Amygdala (tissue), 56 donors: ENCODE results near the gene HOXB8.
A peak's percentile ranks its signal among the peaks of the same experiment; 100 is the strongest.

ENCODE experiments used
- DNase-seq, 56 donors: peaks; one replicate each; lab custom pipeline; 2025; lab: John Stamatoyannopoulos, UW

HOXB8 gene

DNA sequence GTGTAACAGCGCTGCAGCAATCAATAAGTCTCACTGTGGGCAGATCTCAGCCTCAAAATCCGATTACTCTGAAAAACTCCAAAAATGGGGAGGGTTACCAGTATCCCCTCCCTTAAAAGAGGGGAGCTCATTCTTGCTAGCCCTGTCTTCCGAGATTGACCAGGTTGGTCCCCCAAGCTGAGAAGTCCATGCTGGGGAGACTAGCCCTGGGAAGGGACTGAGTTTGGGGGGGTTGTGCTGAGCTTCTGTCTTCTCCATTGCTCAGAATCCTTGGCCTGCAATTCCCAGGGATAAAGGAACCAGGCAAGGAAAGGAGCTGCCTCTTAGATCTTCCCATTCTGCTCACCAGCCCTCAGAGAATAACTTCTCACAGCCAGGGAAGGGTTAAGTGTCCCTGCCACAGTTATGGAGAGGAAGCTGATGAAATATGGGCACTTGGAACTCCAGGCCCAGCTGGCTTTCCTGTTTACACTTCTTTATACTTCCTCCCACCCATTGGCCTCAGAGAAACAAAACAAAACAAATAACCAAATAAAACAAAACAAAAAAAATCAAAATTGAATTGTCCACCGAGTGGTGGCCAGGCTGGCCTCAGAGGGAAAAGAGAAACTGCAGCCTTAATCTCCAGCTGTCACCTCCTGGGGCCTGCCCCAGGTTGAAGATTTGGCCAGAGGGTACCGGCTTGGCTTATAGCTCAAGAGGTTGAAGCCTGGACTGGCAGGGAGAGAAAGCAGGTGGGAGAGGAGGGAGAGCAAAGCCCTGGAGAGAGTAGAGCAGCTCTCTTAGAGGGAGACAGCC is 27.6 kb downstream of the HOXB8 start:
- no peak for DNase-seq

DNA sequence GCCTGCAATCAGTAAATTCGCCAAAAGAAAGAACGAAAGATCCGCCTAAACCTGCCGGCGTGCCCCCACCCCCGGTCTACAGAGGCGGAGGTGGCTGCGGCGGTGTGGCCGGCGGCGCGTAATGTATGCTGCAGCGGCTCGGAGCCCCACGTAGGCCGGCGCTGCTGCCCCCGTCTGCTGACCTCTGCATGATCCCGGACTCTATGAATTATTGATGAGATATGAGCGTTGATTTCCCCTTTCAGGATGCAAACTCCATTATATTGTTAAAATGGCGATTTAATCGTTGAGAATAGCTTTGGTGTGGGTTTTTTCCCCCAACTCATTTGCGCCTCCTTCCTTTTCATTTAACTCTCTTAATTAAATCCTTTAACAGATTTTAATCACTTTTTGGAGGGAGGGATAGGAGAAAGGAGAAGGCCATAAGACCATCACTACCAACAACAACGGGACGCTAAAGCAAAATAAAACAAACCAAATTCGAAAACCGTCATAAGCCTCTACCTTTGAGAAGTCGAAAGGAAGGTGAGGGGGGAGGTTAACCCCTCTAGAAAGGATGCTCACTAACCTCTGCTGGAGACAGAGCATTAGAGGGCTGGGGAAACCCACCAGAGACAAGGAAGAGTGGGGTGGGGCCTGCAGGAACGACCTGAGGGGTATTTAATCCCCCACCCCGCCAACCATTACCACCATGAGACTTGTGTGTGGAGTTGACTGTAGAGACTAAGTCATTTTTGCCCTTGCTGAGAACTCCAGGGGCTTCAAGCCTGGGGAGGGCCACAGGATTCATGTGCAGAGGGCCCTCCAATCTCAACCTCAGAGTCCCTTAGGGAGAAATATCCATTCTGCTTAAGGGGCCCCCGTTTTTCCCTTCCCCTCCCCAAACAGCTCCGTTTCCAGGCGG is 28.5 kb downstream of the HOXB8 start:
- no peak for DNase-seq

DNA sequence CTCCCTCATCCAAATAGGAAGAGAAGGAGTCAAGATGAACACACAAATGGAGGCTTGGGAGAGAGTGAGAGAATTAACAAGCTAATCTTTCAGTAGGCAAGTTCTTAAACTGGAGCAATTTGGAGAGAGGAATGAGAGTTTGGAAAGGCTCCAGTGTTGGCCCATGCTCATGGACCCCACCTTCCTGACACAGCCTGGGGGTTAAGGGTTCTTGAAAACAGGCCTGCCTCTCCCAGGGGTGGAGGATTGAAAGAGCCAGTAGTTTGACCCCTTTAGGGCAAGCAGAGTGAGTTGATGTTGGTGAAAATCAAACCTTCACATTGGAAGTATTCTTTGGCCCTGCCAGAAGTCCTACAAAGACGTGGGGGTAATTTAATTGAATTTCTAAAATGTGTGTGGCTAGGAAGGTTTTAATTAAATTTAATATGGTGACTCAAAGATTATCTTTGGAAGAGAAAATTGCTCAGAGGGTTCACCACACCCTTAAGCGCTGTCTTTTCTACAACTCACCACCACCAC is 30.8 kb downstream of the HOXB8 start:
- no peak for DNase-seq

DNA sequence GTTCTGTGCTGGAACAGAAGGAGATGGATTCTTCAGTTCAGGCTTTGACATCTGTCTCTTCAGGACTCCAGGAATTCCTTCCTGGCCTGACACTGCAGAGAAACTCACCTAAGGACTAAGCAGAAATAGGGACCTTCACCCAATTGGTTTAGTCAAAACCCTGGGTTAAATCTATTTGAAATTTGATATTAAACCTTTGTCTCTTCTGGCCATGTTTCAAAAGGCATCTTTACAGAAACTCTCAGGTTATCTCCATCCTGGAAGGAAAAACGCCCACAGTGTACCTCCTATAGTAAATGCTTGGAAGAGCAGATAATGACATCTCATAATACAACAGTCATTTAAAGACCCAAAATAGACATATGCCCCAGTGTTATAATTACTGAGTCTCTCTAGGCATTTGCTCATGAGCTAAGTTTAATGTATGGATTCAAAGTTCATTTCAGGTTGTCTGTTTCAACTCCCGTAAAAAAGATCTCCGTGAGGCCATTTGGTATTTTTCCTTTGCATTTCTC is 31.3 kb downstream of the HOXB8 start:
- no peak for DNase-seq

DNA sequence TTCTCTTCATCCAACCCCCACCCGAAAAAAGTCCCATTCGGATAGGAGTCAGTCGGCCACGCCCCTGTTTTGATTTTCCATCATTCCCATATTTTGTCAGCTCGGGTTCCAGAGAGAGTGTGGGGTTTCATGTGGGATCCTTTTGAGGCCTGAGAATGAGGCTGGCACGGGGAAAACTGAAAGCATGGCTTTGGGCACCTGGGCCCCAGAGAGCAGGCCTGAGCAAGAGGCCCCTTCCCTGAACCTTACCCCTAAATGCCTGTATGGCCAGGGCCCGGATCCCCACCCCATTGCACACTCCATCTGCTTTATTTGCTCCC is 32.4 kb downstream of the HOXB8 start:
- DNase-seq = no peak

DNA sequence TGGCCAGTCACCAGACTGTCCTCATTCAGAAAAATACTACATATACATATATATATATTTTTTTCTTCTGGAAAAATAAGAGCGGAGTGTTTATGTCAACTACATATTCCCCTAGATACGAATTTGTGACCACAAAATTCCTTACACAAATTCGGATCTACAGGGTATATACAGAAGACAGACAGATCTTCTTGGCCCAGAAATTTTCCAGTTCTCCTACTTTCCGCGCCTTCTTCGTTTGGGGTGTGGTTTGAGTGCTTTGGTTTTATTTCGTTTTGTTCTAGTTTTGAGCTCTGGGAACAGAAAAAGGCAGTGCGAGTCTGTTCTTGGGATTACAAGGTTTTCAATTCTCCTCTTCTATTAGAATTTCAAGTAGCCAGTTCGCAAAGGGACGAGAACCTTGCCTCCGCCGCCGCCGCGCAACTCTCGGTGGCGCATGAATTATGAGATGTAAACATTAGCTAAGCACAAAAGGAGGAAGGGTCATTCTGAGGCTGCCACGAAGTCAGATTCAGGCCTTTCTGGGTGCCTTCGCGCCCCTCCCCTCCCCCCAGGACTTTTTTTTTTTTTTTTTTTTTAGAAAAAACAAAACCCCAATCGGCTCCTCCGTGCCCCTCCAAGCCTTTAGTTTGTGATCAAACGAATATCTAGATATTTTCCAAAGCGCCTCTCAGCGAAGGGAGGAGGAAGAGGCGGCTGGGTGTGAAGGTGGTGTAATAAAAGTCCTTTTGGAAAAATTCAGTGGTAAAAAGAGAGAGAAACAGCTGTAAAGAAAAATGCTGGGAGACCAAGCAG is 35.1 kb downstream of the HOXB8 start:
- DNase-seq = no peak

DNA sequence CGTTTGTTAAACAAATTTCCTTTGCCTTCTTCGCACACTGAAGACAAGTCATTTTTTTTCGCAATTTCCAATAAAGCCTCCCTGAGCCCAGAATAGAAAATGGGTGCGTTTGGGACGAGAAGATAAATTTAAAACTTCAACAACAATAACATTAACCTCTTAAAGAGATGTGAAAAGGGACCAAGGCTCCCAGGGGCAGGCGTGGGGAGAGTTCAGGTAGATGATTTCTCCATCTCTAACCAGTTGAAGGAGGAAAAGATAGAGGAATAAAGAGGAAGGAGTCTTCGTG is 35.7 kb downstream of the HOXB8 start:
- no peak for DNase-seq

DNA sequence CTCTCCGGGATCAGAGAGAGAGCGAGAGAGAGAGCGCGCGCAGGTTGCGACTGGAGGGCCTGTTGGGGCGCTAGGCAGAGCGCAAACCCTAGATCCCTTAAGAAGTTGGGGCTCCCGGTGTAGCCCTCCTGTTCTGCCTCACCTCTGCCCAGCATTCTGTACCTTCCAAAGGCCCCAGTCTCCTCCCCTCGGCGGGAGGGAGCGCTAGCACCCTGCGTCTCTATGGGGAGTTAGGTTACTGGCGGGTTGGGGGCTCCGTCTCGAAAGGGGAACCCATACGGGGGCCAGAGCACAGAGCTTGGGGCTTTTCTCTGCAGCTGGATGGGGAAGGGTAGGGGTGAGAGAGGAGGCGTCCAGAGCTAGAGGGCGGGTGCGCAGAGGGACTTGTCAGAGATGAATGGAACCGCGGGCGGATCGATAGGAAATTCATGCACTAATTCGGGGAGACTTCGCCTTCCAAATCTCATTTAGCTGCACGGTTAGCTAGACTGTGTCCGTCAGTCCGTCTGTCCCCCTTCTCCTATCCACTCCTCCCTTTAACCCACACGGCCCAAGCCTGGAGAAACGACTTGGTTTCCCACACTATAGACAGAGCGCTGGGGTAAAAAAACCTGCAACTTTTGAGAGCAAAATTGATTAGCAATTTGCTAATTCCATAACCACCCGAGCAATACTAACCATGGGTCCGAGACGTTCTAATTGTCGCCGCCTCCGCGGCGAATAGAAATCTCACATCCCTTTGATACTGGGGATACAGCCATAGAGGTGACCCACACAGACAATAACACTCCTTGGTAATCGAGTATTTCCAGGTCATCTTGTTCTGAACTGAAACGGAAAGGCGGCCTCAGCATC is 36.2 kb downstream of the HOXB8 start:
- DNase-seq = no peak

DNA sequence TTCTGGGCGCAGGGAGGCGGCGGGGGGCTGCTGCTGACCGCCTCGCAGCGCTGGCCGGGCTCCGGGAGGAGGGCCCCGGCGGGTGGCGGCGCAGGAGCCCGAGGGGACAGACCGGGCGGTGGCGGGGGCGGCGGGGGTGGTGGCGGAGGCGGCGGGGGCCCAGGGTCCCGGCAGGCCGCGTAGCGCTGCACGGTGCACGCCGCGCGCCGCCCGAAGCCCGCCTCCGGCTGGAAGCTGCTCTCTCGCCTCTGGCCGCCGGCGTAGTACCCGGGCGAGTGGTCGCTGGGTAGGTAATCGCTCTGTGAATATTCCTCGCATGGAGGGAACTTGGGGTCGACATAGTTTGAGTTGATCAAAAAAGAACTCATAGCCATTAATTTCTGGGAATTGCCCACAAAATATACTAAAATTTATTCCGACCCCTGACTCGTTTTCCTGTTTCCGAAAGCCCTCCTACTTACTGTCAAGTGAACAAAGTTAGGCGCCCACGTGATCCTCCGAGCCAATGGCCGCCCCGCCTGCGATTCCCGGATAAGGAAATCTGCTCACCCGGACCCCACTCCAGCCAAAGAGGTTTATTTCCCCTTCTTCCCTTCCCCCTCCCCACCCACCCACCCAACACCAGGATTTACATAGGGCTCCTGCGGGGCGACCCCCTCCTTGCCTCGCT is 37.0 kb downstream of the HOXB8 start, which contains the start of gene HOXB4:
Gene HOXB4 (minus strand): TSS at position 405 of the 670 bp plus-strand sequence. CDS start 31 bp downstream, at position 374.
- DNase-seq = peak in 2 of 56 donors; percentile 3 to 34

DNA sequence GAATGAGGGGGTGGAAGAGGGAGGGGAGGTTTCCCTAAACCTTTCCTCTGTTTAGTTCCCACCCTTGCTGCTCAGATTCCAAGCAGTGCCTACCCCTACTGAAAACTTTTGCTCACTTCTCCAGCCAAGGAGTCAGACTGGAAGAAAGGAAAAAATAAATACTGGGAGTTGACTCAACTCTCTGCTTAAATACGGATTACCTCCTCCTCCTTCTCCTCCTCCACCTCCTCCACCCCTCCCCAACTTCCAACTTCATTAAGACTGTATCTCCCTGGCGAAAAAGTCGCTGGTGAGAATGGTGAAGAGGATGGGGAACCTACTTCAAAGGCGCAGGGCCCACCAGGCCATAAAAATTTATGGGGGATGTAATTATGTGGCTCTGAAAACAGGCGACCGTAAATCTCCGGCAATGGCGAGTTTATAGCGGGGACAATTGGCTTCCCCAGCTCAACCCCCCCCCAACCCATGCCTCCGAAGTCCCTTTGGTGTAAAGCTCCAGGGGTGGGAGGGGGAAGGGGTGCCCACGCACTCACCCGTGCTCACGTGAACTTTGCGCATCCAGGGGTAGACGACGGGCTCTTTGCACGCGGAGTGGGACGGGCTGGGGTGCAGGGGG is 37.7 kb downstream of the HOXB8 start:
- DNase-seq = no peak

DNA sequence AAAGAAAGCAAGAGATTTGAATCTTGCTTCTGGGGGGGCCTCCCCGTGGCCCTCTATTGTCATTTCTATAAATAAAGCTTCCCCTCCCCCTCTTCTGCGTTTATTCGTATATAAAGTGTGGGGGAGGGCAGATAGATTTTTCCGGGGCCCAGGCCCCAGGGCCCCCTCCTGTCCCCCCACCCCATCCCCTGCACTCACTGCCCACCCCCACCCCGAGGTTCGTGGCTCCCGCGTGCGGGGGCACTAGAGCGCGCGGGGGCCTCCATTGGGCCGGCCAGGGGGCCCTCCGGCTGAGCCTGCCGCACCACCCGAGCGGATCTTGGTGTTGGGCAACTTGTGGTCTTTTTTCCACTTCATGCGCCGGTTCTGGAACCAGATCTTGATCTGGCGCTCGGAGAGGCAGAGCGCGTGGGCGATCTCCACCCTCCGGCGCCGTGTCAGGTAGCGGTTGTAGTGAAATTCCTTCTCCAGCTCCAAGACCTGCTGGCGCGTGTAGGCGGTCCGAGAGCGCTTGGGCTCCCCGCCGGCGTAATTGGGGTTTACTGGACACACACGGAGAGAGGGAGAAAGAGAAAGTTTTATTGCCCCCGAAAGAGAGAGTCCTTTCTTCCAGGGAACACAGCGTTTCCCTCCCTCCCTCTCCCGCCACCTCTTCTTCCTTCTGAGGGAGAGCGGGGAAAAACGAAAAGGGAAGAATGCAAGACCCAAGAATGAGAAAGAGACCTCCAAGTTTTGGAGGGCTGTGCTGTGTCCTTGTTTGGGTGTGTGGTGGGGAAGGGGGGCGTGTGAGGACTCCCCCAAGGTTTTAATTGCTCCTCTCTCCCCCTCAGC is 38.4 kb downstream of the HOXB8 start:
- no peak for DNase-seq

DNA sequence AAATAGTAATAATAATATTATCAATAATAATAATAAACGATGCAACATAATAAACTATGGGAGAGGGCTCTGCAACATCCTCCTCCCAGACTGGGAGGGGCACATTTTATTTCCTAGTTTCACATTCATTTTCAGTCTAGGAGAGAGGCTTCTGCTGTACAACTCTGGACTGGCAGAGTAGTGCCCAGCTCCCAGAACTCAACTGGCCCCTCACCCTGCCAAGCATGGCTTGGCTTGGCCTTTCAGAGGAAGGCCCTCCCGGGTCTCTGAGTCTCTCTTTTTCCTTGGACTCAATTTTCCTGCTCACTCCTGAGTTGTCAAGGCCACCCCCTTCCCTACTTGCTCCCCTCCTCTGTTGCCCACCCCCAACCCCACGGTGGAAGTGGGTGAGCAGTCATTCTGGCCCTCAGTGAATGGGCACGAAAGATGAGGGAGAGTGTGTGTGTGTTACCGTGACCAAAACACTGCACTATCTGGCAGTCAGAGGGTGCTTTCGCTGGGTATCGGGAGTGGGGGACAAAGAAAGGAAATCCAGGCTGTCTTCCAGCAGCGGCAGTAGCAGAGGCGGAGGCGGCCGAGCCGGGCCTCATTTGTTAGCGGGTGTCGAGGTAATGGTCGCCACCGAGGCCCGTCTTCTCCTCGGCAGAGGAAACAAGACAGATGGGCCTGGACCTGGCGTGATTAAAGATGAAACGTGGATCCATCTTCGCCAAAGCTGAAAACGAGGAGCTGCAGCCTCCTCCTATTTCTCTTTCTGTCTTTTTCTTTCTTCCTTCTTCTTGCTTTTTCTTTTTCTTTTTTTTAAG is 39.2 kb downstream of the HOXB8 start:
- DNase-seq = no peak

DNA sequence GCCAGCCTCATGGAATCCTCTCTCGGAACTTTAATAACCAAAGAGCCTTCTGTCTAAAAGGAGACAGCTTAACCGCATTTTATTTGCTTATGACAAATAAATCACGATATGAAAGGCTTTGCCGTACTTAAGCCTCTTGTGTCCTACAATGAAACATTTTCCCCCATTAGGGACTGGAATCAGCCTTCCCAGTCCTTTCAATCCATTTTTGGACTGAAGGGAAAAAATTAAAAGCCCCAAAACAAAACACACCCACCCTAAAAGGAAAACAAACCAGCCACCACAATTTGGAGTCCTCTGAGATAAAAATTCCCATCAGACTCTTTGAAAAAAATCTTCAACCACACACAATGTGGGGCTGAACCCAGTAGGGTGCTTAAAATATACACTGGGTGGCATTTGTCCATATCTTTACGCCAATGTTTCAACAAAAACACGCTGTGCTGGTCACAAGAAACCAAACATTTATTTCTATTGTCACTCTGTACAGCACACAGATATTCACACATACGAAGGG is 40.0 kb downstream of the HOXB8 start:
- no peak for DNase-seq

DNA sequence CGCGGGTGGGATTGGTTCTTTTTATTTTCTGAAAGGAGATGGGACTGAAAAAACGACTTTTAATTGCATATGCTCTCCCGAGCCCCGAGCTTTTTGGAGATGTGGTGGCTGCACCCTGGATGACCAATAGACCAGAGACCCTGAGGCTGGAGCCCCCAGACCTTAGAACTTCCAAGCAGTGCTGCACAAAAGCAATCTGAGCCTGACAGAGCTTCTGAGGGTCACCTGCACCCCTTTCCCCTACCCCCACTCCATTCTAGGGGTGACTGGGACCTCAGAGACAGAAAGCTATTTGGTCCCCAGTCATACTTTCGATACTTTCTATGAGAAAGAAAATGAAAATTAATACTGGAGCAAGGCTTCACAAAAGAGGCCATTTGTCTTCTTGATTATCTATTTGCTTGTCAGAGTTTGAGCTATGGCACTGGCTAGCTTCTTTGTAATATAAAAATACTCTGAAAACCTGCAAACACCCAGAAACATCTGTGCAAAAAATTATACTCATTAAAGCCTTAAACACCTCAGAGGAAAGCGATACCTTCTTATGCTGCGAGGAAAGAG is 40.5 kb downstream of the HOXB8 start:
- DNase-seq = no peak

DNA sequence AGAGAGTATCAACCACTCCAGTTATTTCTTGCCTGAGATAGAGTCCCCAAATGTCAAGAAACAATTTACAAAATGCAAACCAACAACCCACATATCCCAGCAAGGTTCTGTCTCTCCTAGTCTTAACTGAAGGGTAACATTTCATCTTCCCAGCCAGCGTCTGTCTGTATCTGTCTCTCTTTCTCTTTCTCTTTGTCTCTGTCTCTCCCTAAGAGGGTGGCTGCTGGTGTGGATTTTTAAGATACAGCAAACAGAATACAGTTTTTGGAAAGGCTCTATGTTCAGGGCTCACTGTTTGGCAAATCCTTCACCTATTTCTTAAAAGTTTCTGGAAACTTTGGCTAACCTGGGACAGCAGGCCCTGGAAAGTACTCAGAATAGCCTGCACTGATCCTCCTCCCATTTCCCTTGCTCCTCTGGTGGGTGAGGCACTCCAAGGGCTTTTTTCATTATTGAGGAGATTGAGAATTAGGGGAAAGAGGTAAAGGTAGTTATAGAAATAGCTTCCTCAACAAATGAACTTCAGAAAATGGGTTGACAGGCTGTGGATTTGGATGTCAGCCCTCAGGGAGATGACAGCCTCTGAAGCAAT is 43.2 kb downstream of the HOXB8 start:
- DNase-seq = no peak
